HepG2 (cell line): ENCODE results near the gene RABEP1. TPM values are rescaled to one million over a fixed set of nuclear protein-coding genes. Genes with fewer than 3 reads are reported as not detected.

Experiments used
- ATAC-seq: fragments of 200-7000 bp; cut with Tn5 transposase; 3 replicates; pipeline ENCODE4 v1.9.1; 2020; ENCODE audit warnings: mild to moderate bottlenecking, moderate library complexity
- BruUV-seq: library from RNA; stranded (reverse); fragments of 400-500 nt; replicated peaks from 2 replicates; lab custom pipeline; 2021; lab: Mats Ljungman, UMichigan
- CTCF ChIA-PET: fragments of 300-600 bp; formaldehyde crosslinking; extraction: SDS; loops from one replicate; lab custom pipeline; 2021; ENCODE audit warnings: low total read pairs, inconsistent platforms, low intra/inter-chr PET ratio; lab: Yijun Ruan, JAX
- POLR2A ChIA-PET: fragments of 350-600 bp; sonication (Branson Sonifier 250); formaldehyde crosslinking; loops from one replicate; lab custom pipeline; 2020; ENCODE audit warnings: antibody characterized with exemption, inconsistent platforms; lab: Yijun Ruan, JAX
- DNase-seq: peaks from one replicate; pipeline ENCODE4 v3.0.0-alpha.2; 2015; ENCODE audit warnings: low spot score
- FAIRE-seq: peaks from 3 replicates; lab custom pipeline; 2011; peaks lifted over from hg19 to GRCh38; lab: Jason Lieb, UNC
- H2AFZ ChIP-seq: one replicate; pipeline ENCODE4 v1.6.1; 2011; ENCODE audit warnings: low read length, inconsistent platforms
- H3K27ac ChIP-seq: fragments of 300-600 bp; 3 replicates; pipeline ENCODE4 v1.8.0; 2011; ENCODE audit warnings: mixed run types, mild to moderate bottlenecking, mixed read lengths, low read length, inconsistent platforms; ENCODE audit not compliant: insufficient read depth; ENCODE audit errors: extremely low read length
- H3K27me3 ChIP-seq, 2 experiments: fragments of 200-600 bp in 1 of 2; 2 replicates in 1 of 2; 3 replicates in 1 of 2; pipeline versions ENCODE4 v1.6.0 to v1.8.0; 2011; ENCODE audit warnings: low read length in 2 of 2, mild to moderate bottlenecking in 2 of 2, moderate library complexity in 2 of 2, inconsistent platforms in 1 of 2; ENCODE audit not compliant: insufficient read depth in 2 of 2, control insufficient read depth in 1 of 2
- H3K36me3 ChIP-seq, 2 experiments: fragments of 200-600 bp in 1 of 2; replicated peaks in 1 of 2; 2 replicates in 1 of 2; 3 replicates in 1 of 2; pipeline versions ENCODE4 v1.5.1 to v1.8.0; 2011; ENCODE audit warnings: low read length in 2 of 2, inconsistent platforms in 1 of 2; ENCODE audit not compliant: insufficient read depth in 2 of 2, control insufficient read depth in 1 of 2
- H3K4me1 ChIP-seq: 2 replicates; pipeline ENCODE4 v1.5.1; 2012; ENCODE audit warnings: low read length, inconsistent platforms; ENCODE audit not compliant: insufficient read depth
- H3K4me2 ChIP-seq: 2 replicates; pipeline ENCODE4 v1.6.0; 2011; ENCODE audit warnings: low read depth, low read length, inconsistent platforms
- H3K4me3 ChIP-seq, 3 experiments: fragments of 200-600 bp in 1 of 3; sonication (generic), shearing (Covaris generic) in 1 of 3; replicated peaks in 1 of 3; 2 replicates each; pipeline ENCODE4 v1.5.1; 2011 to 2016; ENCODE audit warnings: low read length in 3 of 3, inconsistent platforms in 2 of 3, low read depth in 2 of 3, mild to moderate bottlenecking in 2 of 3, control low read depth in 1 of 3, mixed read lengths in 1 of 3; ENCODE audit not compliant: insufficient read depth in 1 of 3
- H3K79me2 ChIP-seq: one replicate; pipeline ENCODE4 v1.6.1; 2011; ENCODE audit warnings: low read length, inconsistent platforms; ENCODE audit not compliant: insufficient read depth
- H3K9ac ChIP-seq: 2 replicates; pipeline ENCODE4 v1.6.0; 2011; ENCODE audit warnings: mild to moderate bottlenecking, low read depth, low read length, inconsistent platforms; ENCODE audit not compliant: insufficient read depth
- H3K9me3 ChIP-seq: 2 replicates; pipeline ENCODE4 v1.5.1; 2012; ENCODE audit warnings: mild to moderate bottlenecking, low read length
- H4K20me1 ChIP-seq: 2 replicates; pipeline ENCODE4 v1.6.0; 2011; ENCODE audit warnings: inconsistent platforms, mild to moderate bottlenecking, low read length, moderate library complexity; ENCODE audit not compliant: insufficient read depth
- KLF13 ChIP-seq: sonication (generic); formaldehyde crosslinking; IDR thresholded peaks from 2 replicates; pipeline ENCODE4 v1.4.0; 2020; ENCODE audit warnings: mild to moderate bottlenecking, missing genetic modification reagents
- SNRNP70 ChIP-seq: fragments of 200-400 bp; formaldehyde crosslinking; IDR thresholded peaks from 2 replicates; pipeline ENCODE4 v1.6.1; 2017; ENCODE audit warnings: mild to moderate bottlenecking, low read depth, low read length, moderate library complexity
- SOX13 ChIP-seq, 3 experiments: fragments of 450-650 bp in 1 of 3; sonication (generic) in 1 of 3; formaldehyde crosslinking in 1 of 3; IDR thresholded peaks in 2 of 3; conservative IDR thresholded peaks in 1 of 3; 2 replicates each; pipeline versions ENCODE4 v1.5.0 to v1.6.1; 2016 to 2020; ENCODE audit warnings: antibody characterized with exemption in 1 of 3, mild to moderate bottlenecking in 1 of 3, missing compliant biosample characterization in 1 of 3, missing genetic modification reagents in 1 of 3, moderate library complexity in 1 of 3
- ZNF546 ChIP-seq: sonication (generic); formaldehyde crosslinking; conservative IDR thresholded peaks from 2 replicates; pipeline ENCODE4 v1.8.1; 2023; ENCODE audit warnings: mild to moderate bottlenecking, missing genetic modification reagents
- ZNF761 ChIP-seq: sonication (generic); formaldehyde crosslinking; conservative IDR thresholded peaks from 2 replicates; pipeline ENCODE4 v1.4.0; 2020; ENCODE audit warnings: mild to moderate bottlenecking, missing genetic modification reagents
- ZNF773 ChIP-seq: sonication (generic); formaldehyde crosslinking; IDR thresholded peaks from 2 replicates; pipeline ENCODE4 v1.4.0; 2020; ENCODE audit warnings: missing genetic modification reagents, borderline replicate concordance
- ZNF788 ChIP-seq: sonication (generic); formaldehyde crosslinking; IDR thresholded peaks from 2 replicates; pipeline ENCODE4 v1.5.0; 2020; ENCODE audit warnings: mild to moderate bottlenecking, missing genetic modification reagents, borderline replicate concordance
- WGBS: methylation state at CpG from one replicate; pipeline ENCODE4 v1.1.6; 2017; ENCODE audit warnings: low lambda C conversion rate; 5-methylcytosine and 5-hydroxymethylcytosine counted together
- in situ Hi-C: cut with HindIII; loops from 2 replicates; pipeline ENCODE4 v1.10.0; 2017; ENCODE audit warnings: low pct_unique_long_range_greater_than_20kb; ENCODE audit not compliant: extremely low pct_ligation_motif_present
- intact Hi-C: fragments of 100-400 bp; cut with micrococcal nuclease; formaldehyde crosslinking; loops from one replicate; pipeline ENCODE4 v1.10.0; 2022; ENCODE audit not compliant: unreplicated experiment
- polyA plus RNA-seq, 8 experiments: library from polyadenylated mRNA; depleted of rRNA in 3 of 8; stranded (reverse) in 7 of 8; unstranded in 1 of 8; fragments of >200 nt; fragmentation: Illumina TruSeq in 4 of 8; extraction: Trizol in 4 of 8; gene quantifications; 2 replicates each; pipeline versions ENCODE4 v1.2.1 to v1.2.3, GENCODE V29; 2011 to 2016; ENCODE audit warnings: low read depth in 4 of 8, missing spikeins in 1 of 8, mixed read lengths in 1 of 8; ENCODE audit not compliant: insufficient read depth in 1 of 8
- total RNA-seq, 5 experiments: library from RNA; depleted of rRNA; stranded (reverse); fragments of >200 nt; fragmentation: Illumina TruSeq; extraction: Trizol; gene quantifications; 2 replicates each; pipeline ENCODE4 v1.2.3, GENCODE V29; 2016; ENCODE audit warnings: low read depth in 1 of 5
- TF ChIP-seq, protein P1 (sequence below): sonication (generic); formaldehyde crosslinking; IDR thresholded peaks from 2 replicates; pipeline ENCODE4 v1.5.1; 2020; ENCODE audit warnings: missing genetic modification reagents, mild to moderate bottlenecking, borderline replicate concordance

The RABEP1 gene
- total and polyA plus RNA-seq, 2 of the 13 experiments (the other 11 are each of a cell fraction or from before 2014, with no cell fraction given) = 13.7 to 41.5 TPM

- peaks cover 7 to 22% of the 10 kb centered on the region in 2 experiments; a peak in 4 of 5 replicates for H3K36me3 ChIP-seq
- POLR2A ChIA-PET = no interaction called here
- no peaks in the 10 kb centered on the region for H3K9me3 ChIP-seq
- ATAC-seq (no peak), DNase-seq (no peak), FAIRE-seq (no peak)
- 66% methylated on average over 2 of the region's 2 CpGs for WGBS
- CTCF ChIA-PET = no interaction called here
- BruUV-seq = no TSS peak
- in situ Hi-C loops = no loop called here
- H3K4me2 ChIP-seq = no peak overlapping the region
- no peaks in the 10 kb centered on the region for H3K4me1 ChIP-seq
- no peak overlapping the region for H3K27ac ChIP-seq
- no peak overlapping the region for H3K9ac ChIP-seq
- no peaks in the 10 kb centered on the region for H3K27me3 ChIP-seq
- H3K4me3 ChIP-seq = no peak overlapping the region
- no peak for TF ChIP-seq ZNF546 (CRISPR knock-in tag)
- TF ChIP-seq SNRNP70 = no peak
- TF ChIP-seq ZNF788 (CRISPR knock-in tag) = no peak
- no peak for TF ChIP-seq ZNF773
- TF ChIP-seq KLF13 = no peak
- no peak for TF ChIP-seq ZNF761 (CRISPR knock-in tag)
- no peak for TF ChIP-seq SOX13 (IDR thresholded peaks at IDR 0.05)
- no peak for TF ChIP-seq SOX13 (CRISPR knock-in tag; conservative IDR thresholded peaks at IDR 0.05 in 1 of 2, IDR thresholded peaks at IDR 0.05 in 1 of 2)
- TF ChIP-seq, protein P1, sequence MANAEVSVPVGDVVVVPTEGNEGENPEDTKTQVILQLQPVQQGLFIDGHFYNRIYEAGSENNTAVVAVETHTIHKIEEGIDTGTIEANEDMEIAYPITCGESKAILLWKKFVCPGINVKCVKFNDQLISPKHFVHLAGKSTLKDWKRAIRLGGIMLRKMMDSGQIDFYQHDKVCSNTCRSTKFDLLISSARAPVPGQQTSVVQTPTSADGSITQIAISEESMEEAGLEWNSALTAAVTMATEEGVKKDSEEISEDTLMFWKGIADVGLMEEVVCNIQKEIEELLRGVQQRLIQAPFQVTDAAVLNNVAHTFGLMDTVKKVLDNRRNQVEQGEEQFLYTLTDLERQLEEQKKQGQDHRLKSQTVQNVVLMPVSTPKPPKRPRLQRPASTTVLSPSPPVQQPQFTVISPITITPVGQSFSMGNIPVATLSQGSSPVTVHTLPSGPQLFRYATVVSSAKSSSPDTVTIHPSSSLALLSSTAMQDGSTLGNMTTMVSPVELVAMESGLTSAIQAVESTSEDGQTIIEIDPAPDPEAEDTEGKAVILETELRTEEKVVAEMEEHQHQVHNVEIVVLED (CRISPR knock-in tag) = no peak
- intact Hi-C loops = no loop called here
- H3K79me2 ChIP-seq = no peaks in the 10 kb centered on the region
- no peak overlapping the region for H2AFZ ChIP-seq
- no peaks in the 10 kb centered on the region for H4K20me1 ChIP-seq
Measured at GRCh38 chr17:5329784-5330557, 47.9 kb downstream of the RABEP1 start.
